ENCODE data around the gene PCDHGB2. TPM values are rescaled to one million over a fixed set of nuclear protein-coding genes. Genes with fewer than 3 reads are reported as not detected.
"Not testable (repeated sequence)": the region's sequence is repeated elsewhere in the genome, so short reads cannot be mapped to it uniquely, and the experiment has no call there.

Gene PCDHGB2
- total and polyA plus RNA-seq, 5 experiments from 2014 or later = 0.06 to 0.81 (median 0.47) TPM; not detected in 2

DNA sequence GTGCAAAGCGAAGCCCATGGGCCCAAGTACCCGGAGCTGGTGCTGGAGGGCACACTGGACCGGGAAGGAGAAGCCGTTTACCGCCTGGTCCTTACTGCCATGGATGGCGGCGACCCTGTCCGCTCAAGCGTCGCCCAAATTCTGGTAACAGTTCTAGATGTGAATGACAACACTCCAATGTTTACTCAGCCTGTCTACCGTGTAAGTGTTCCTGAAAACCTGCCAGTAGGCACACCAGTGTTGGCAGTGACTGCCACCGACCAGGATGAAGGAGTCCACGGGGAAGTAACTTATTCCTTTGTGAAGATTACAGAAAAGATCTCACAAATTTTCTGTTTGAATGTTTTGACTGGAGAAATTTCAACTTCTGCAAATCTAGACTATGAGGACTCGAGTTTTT is 14.8 kb downstream of the PCDHGB2 start:
- Mint-ChIP-seq H3K36me3 (peaks cover 16 to 64% (median 34%) of the 10 kb centered on the region in 3 donors), H3K27ac (no peak overlapping the region), H3K9me3 (peaks cover 0 to 90% (median 35%) of the 10 kb centered on the region in 9 donors), H3K27me3 (peaks cover 26 to 67% (median 54%) of the 10 kb centered on the region in 5 donors), H3K4me1 (peaks cover 0 to 7% (median 4%) of the 10 kb centered on the region in 4 donors), H3K4me3 (no peak overlapping the region)
- no peak for ATAC-seq
- no peak for DNase-seq
- POLR2A ChIA-PET = no interaction called here

GRCh38 chr5:141375444-141376155 is 15.8 kb downstream of the PCDHGB2 start:
- DNase-seq, H3K4me1 Mint-ChIP-seq, H3K4me3 Mint-ChIP-seq, ATAC-seq, H3K27ac Mint-ChIP-seq: not testable (repeated sequence)
- peaks cover 11 to 64% (median 37%) of the 10 kb centered on the region in 3 donors for H3K36me3 Mint-ChIP-seq
- peaks cover 20 to 67% (median 54%) of the 10 kb centered on the region in 5 donors for H3K27me3 Mint-ChIP-seq
- POLR2A ChIA-PET = interaction anchor here (0.6 kb wide), 1 partner anchor 47 kb away, joined by 3 read pairs; no protein-coding TSS in a partner anchor
- peaks cover 6 to 88% (median 38%) of the 10 kb centered on the region in 9 donors for H3K9me3 Mint-ChIP-seq

- H3K27ac Mint-ChIP-seq = no peak within 1 kb of the TSS
- DNase-seq (no peak), ATAC-seq (peak in 1 of 2 donors; percentile 55)
- H3K4me3 Mint-ChIP-seq = peak within 1 kb of the TSS; percentile 48 to 78 (median 72)
- peaks cover 14 to 72% (median 37%) of the 10 kb centered on the region in 3 donors for H3K36me3 Mint-ChIP-seq
- peaks cover 10 to 89% (median 48%) of the 10 kb centered on the region in 9 donors for H3K9me3 Mint-ChIP-seq
- POLR2A ChIA-PET = no interaction called here
- H3K4me1 Mint-ChIP-seq = peaks cover 0 to 2% (median 0%) of the 10 kb centered on the region in 4 donors
- peaks cover 35 to 77% (median 63%) of the 10 kb centered on the region in 5 donors for H3K27me3 Mint-ChIP-seq
Measured at GRCh38 chr5:141382469-141383294, 22.9 kb downstream of the PCDHGB2 start, which contains the start of gene PCDHGA7. Gene PCDHGA7, plus strand, starts transcription at chr5:141382742. Its CDS starts 158 bp downstream, at chr5:141382900.

- Mint-ChIP-seq H3K9me3 (peaks cover 13 to 87% (median 49%) of the 10 kb centered on the region in 9 donors), H3K27ac (no peak overlapping the region), H3K36me3 (peaks cover 16 to 71% (median 39%) of the 10 kb centered on the region in 3 donors), H3K27me3 (peaks cover 37 to 80% (median 66%) of the 10 kb centered on the region in 5 donors), H3K4me3 (peak overlapping the region in 4 of 10 donors; percentile 7 to 76 (median 48)), H3K4me1 (peaks cover 0 to 2% (median 0%) of the 10 kb centered on the region in 4 donors)
- DNase-seq (no peak), ATAC-seq (no peak)
- POLR2A ChIA-PET = no interaction called here
Measured at GRCh38 chr5:141383345-141383744, 23.6 kb downstream of the PCDHGB2 start.

- DNase-seq (no peak), ATAC-seq (no peak)
- POLR2A ChIA-PET = no interaction called here
- peaks cover 21 to 90% (median 51%) of the 10 kb centered on the region in 9 donors for H3K9me3 Mint-ChIP-seq
- H3K27ac Mint-ChIP-seq = no peak overlapping the region
- peaks cover 43 to 84% (median 74%) of the 10 kb centered on the region in 5 donors for H3K27me3 Mint-ChIP-seq
- peaks cover 0 to 2% (median 0%) of the 10 kb centered on the region in 4 donors for H3K4me1 Mint-ChIP-seq
- no peak overlapping the region for H3K4me3 Mint-ChIP-seq
- peaks cover 18 to 69% (median 39%) of the 10 kb centered on the region in 3 donors for H3K36me3 Mint-ChIP-seq
Measured at GRCh38 chr5:141384471-141385267, 24.9 kb downstream of the PCDHGB2 start.

GRCh38 chr5:141387557-141388311 is 27.9 kb downstream of the PCDHGB2 start, which contains the start of gene PCDHGB4:
Gene PCDHGB4, plus strand, starts transcription at chr5:141387698. Its CDS starts 187 bp downstream, at chr5:141387885.
- DNase-seq, POLR2A ChIA-PET, H3K4me1 Mint-ChIP-seq: not testable (repeated sequence)
- H3K9me3 Mint-ChIP-seq = peaks cover 14 to 88% (median 50%) of the 10 kb centered on the region in 9 donors
- H3K36me3 Mint-ChIP-seq = peaks cover 23 to 61% (median 36%) of the 10 kb centered on the region in 3 donors
- H3K27ac Mint-ChIP-seq = peak within 1 kb of the TSS in 1 of 10 donors; percentile 53
- H3K27me3 Mint-ChIP-seq = peaks cover 46 to 89% (median 78%) of the 10 kb centered on the region in 5 donors
- peak; percentile 68 to 78 for ATAC-seq
- H3K4me3 Mint-ChIP-seq = peak within 1 kb of the TSS; percentile 14 to 72 (median 42)

DNA sequence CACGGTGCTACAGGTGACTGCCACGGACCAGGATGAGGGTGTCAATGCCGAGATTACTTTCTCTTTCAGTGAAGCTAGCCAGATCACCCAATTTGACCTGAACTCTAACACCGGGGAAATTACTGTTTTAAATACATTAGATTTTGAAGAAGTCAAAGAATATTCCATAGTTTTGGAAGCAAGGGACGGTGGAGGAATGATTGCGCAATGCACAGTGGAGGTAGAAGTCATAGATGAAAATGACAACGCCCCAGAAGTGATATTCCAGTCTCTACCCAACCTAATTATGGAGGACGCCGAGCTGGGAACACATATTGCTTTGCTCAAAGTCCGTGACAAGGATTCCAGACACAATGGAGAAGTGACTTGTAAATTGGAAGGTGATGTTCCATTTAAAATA is 28.9 kb downstream of the PCDHGB2 start:
- H3K4me1 Mint-ChIP-seq = peaks cover 0 to 2% (median 1%) of the 10 kb centered on the region in 4 donors
- H3K27ac Mint-ChIP-seq = peak overlapping the region in 1 of 10 donors; percentile 53
- peaks cover 14 to 88% (median 51%) of the 10 kb centered on the region in 9 donors for H3K9me3 Mint-ChIP-seq
- POLR2A ChIA-PET = no interaction called here
- H3K27me3 Mint-ChIP-seq = peaks cover 40 to 89% (median 75%) of the 10 kb centered on the region in 5 donors
- H3K36me3 Mint-ChIP-seq = peaks cover 23 to 58% (median 34%) of the 10 kb centered on the region in 3 donors
- ATAC-seq (no peak), DNase-seq (no peak)
- H3K4me3 Mint-ChIP-seq = peak overlapping the region in 2 of 10 donors; percentile 24 to 29

GRCh38 chr5:141389153-141390042 is 29.6 kb downstream of the PCDHGB2 start:
- peaks cover 44 to 92% (median 74%) of the 10 kb centered on the region in 5 donors for H3K27me3 Mint-ChIP-seq
- POLR2A ChIA-PET = no interaction called here
- H3K4me1 Mint-ChIP-seq = peaks cover 0 to 2% (median 1%) of the 10 kb centered on the region in 4 donors
- ATAC-seq = no peak
- H3K27ac Mint-ChIP-seq = no peak overlapping the region
- peaks cover 14 to 87% (median 51%) of the 10 kb centered on the region in 9 donors for H3K9me3 Mint-ChIP-seq
- no peak for DNase-seq
- H3K36me3 Mint-ChIP-seq = peaks cover 23 to 57% (median 39%) of the 10 kb centered on the region in 3 donors
- peak overlapping the region in 3 of 10 donors; percentile 29 to 71 (median 49) for H3K4me3 Mint-ChIP-seq

- POLR2A ChIA-PET = interaction anchor here (0.6 kb wide), 1 partner anchor 497 kb away, joined by 5 read pairs; no protein-coding TSS in a partner anchor
- peaks cover 0 to 83% (median 38%) of the 10 kb centered on the region in 9 donors for H3K9me3 Mint-ChIP-seq
- DNase-seq (no peak), ATAC-seq (no peak)
- H3K4me1 Mint-ChIP-seq = peaks cover 0 to 2% (median 0%) of the 10 kb centered on the region in 4 donors
- peak within 1 kb of the TSS in 1 of 10 donors; percentile 52 for H3K4me3 Mint-ChIP-seq
- H3K36me3 Mint-ChIP-seq = peaks cover 21 to 51% (median 35%) of the 10 kb centered on the region in 3 donors
- peak within 1 kb of the TSS in 1 of 10 donors; percentile 67 for H3K27ac Mint-ChIP-seq
- peaks cover 41 to 87% (median 68%) of the 10 kb centered on the region in 5 donors for H3K27me3 Mint-ChIP-seq
Measured at GRCh38 chr5:141392429-141393198, 32.8 kb downstream of the PCDHGB2 start, which contains the start of gene PCDHGA8. Gene PCDHGA8, plus strand, starts transcription at chr5:141392633. Its CDS starts 181 bp downstream, at chr5:141392814.

Data from naive thymus-derived CD8-positive, alpha-beta T cell (primary cell).